ENCODE measurements around the gene PTTG1IP.

Gene PTTG1IP

GRCh38 chr21:44902268-44903049, 29.0 kb upstream of the PTTG1IP start:
- Histone ChIP-seq H3K9me3 (ENCODE audit: control insufficient read depth, low read length) (no peaks in the 10 kb centered on the region), H3K4me3 (ENCODE audit: insufficient read depth, low read depth, low read length, poor library complexity, severe bottlenecking) (no peak overlapping the region), H3K27ac (ENCODE audit: insufficient read depth, low read length, poor library complexity, severe bottlenecking) (no peak overlapping the region), H3K27me3 (replicated peaks; ENCODE audit: control insufficient read depth, insufficient read depth, low read length, poor library complexity, severe bottlenecking) (no peaks in the 10 kb centered on the region), H3K36me3 (ENCODE audit: control insufficient read depth, insufficient read depth, low read length) (peaks cover 99% of the 10 kb centered on the region), H3K4me1 (ENCODE audit: control insufficient read depth, insufficient read depth, low read length, poor library complexity, severe bottlenecking) (no peaks in the 10 kb centered on the region)
- no peak for DNase-seq

DNA sequence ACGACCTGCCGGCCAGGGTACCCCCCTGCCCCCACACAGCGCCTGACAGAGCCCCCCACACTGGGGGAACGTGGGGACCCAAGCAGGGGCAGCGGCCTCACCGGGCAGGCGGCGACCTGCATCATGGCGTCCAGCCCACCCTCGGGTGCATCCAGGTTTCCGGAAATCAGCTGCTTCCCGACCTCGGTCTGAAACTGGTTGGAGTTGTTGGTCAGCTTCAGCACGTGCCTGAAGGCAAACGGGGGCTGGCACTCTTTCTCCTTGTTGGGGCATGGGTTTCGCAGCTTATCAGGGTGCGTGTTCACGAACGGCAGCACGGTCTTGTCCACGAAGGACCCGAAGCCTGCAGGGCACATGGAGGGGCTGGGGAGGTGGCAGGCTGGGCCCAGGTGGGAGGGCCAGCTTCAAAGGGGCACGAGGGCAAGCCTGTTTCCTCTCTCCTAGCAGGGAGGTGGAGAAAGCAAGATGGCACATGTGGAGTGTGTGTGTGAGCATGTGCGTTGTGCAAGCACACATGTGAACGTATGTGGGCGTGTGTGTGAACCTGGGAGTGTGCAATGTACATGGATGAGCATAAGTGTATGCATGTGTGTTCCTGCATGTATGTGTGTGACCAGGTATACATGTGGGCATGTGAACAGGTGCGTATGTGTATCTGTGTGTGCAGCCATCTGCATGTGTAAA, 28.0 kb upstream of the PTTG1IP start:
- Histone ChIP-seq H3K27ac (ENCODE audit: insufficient read depth, low read length, poor library complexity, severe bottlenecking) (no peak overlapping the region), H3K27me3 (replicated peaks; ENCODE audit: control insufficient read depth, insufficient read depth, low read length, poor library complexity, severe bottlenecking) (no peaks in the 10 kb centered on the region), H3K4me3 (ENCODE audit: insufficient read depth, low read depth, low read length, poor library complexity, severe bottlenecking) (no peak overlapping the region), H3K4me1 (ENCODE audit: control insufficient read depth, insufficient read depth, low read length, poor library complexity, severe bottlenecking) (no peaks in the 10 kb centered on the region), H3K9me3 (ENCODE audit: control insufficient read depth, low read length) (no peaks in the 10 kb centered on the region), H3K36me3 (ENCODE audit: control insufficient read depth, insufficient read depth, low read length) (peaks cover 97% of the 10 kb centered on the region)
- no peak for DNase-seq

GRCh38 chr21:44900559-44901251, 27.2 kb upstream of the PTTG1IP start:
- Histone ChIP-seq H3K4me1 (ENCODE audit: control insufficient read depth, insufficient read depth, low read length, poor library complexity, severe bottlenecking) (no peaks in the 10 kb centered on the region), H3K4me3 (ENCODE audit: insufficient read depth, low read depth, low read length, poor library complexity, severe bottlenecking) (no peak overlapping the region), H3K36me3 (ENCODE audit: control insufficient read depth, insufficient read depth, low read length) (peaks cover 91% of the 10 kb centered on the region), H3K9me3 (ENCODE audit: control insufficient read depth, low read length) (no peaks in the 10 kb centered on the region), H3K27ac (ENCODE audit: insufficient read depth, low read length, poor library complexity, severe bottlenecking) (no peak overlapping the region), H3K27me3 (replicated peaks; ENCODE audit: control insufficient read depth, insufficient read depth, low read length, poor library complexity, severe bottlenecking) (no peaks in the 10 kb centered on the region)
- DNase-seq, result no peak

GRCh38 chr21:44899768-44900558, 26.5 kb upstream of the PTTG1IP start:
- H3K36me3 ChIP-seq (ENCODE audit: control insufficient read depth, insufficient read depth, low read length), result peaks cover 87% of the 10 kb centered on the region
- no peaks in the 10 kb centered on the region for H3K4me1 ChIP-seq (ENCODE audit: control insufficient read depth, insufficient read depth, low read length, poor library complexity, severe bottlenecking)
- no peaks in the 10 kb centered on the region for H3K27me3 ChIP-seq (replicated peaks; ENCODE audit: control insufficient read depth, insufficient read depth, low read length, poor library complexity, severe bottlenecking)
- H3K9me3 ChIP-seq (ENCODE audit: control insufficient read depth, low read length), result no peaks in the 10 kb centered on the region
- no peak overlapping the region for H3K4me3 ChIP-seq (ENCODE audit: insufficient read depth, low read depth, low read length, poor library complexity, severe bottlenecking)
- DNase-seq, result no peak
- H3K27ac ChIP-seq (ENCODE audit: insufficient read depth, low read length, poor library complexity, severe bottlenecking), result no peak overlapping the region

DNA sequence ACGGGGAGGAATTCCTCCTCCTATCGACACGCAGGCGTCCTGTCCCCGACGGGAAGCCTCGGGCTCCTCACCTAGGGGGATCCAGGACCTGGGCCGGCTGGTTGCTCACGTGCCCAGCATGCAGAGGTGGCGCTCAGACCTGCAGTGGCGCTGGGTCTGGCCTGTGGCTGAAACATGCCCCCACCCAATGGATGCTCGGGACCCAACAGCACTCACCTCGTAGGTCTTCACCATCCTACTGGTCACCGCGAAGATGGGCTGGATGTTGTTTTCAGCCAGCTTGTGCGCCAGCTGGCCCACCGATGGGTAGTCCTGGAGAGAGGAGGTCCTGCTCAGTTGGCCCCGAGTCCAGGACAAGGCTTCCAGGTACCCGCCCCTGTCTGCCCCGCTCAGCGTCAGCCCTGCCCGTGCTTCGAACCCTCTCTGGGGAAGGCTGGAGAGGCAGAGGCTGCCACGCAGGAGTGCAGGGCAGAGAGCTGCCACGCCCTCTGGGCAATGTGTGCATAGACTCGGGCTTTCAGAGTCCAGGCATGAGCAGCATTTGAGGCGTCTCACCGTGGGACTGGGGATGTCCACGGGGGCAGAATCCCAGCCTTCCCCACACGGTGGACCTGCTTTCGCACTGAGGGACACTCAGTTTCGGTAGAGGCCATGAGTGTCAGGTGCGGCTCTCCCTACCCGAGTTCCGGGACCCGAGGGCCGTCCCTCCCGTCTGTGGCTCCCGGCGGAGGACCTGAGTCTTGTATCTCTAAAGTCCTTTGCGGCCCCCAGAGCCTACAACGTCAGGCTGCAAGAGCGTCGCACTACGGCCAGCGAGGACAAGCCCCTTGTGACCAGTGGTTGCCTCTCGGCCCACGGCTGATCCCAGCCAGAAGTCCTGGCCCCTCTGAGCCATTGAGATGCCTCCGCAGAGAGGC, 25.6 kb upstream of the PTTG1IP start:
- Histone ChIP-seq H3K36me3 (ENCODE audit: control insufficient read depth, insufficient read depth, low read length) (peaks cover 87% of the 10 kb centered on the region), H3K27ac (ENCODE audit: insufficient read depth, low read length, poor library complexity, severe bottlenecking) (no peak overlapping the region), H3K27me3 (replicated peaks; ENCODE audit: control insufficient read depth, insufficient read depth, low read length, poor library complexity, severe bottlenecking) (no peaks in the 10 kb centered on the region), H3K4me1 (ENCODE audit: control insufficient read depth, insufficient read depth, low read length, poor library complexity, severe bottlenecking) (no peaks in the 10 kb centered on the region), H3K9me3 (ENCODE audit: control insufficient read depth, low read length) (no peaks in the 10 kb centered on the region), H3K4me3 (ENCODE audit: insufficient read depth, low read depth, low read length, poor library complexity, severe bottlenecking) (no peak overlapping the region)
- no peak for DNase-seq

GRCh38 chr21:44898011-44898488, 24.6 kb upstream of the PTTG1IP start:
- Histone ChIP-seq H3K4me3 (ENCODE audit: insufficient read depth, low read depth, low read length, poor library complexity, severe bottlenecking) (no peak overlapping the region), H3K27me3 (replicated peaks; ENCODE audit: control insufficient read depth, insufficient read depth, low read length, poor library complexity, severe bottlenecking) (no peaks in the 10 kb centered on the region), H3K36me3 (ENCODE audit: control insufficient read depth, insufficient read depth, low read length) (peaks cover 76% of the 10 kb centered on the region), H3K9me3 (ENCODE audit: control insufficient read depth, low read length) (no peaks in the 10 kb centered on the region), H3K4me1 (ENCODE audit: control insufficient read depth, insufficient read depth, low read length, poor library complexity, severe bottlenecking) (peaks cover 1% of the 10 kb centered on the region), H3K27ac (ENCODE audit: insufficient read depth, low read length, poor library complexity, severe bottlenecking) (no peak overlapping the region)
- DNase-seq, result no peak

DNA sequence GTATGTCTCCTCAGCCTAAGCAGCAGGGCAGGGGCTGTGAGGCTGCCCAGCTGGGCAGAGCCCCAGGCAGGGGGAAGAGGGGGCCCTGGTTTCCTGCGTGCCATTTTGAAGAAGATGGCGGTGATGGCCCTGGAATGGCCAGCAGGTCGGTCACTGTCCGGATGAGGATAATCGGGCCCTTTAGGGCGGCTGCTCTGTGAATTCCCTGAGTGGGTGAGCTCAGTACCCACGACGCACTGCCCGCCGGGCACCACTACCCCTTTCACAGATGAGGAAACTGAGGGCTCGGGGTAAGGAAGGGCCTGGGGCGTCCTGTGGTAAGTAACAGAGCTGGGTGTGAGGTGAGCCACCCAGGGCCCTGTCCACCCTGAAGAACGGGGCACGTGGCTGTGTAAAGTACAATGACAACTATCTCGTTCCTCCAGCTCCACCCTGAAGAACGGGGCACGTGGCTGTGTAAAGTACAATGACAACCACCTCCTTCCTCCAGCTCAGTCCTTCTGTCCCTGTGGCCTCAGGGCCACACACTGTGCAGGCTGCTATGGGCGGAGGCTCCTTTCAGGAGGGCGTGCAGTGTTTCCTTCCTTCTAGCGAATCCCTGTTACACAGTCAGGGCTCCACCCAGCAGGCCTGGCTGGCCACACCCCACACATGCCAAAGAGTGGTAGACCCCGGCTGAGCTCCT, 24.0 kb upstream of the PTTG1IP start:
- Histone ChIP-seq H3K4me1 (ENCODE audit: control insufficient read depth, insufficient read depth, low read length, poor library complexity, severe bottlenecking) (peaks cover 6% of the 10 kb centered on the region), H3K9me3 (ENCODE audit: control insufficient read depth, low read length) (no peaks in the 10 kb centered on the region), H3K27me3 (replicated peaks; ENCODE audit: control insufficient read depth, insufficient read depth, low read length, poor library complexity, severe bottlenecking) (no peaks in the 10 kb centered on the region), H3K36me3 (ENCODE audit: control insufficient read depth, insufficient read depth, low read length) (peaks cover 70% of the 10 kb centered on the region), H3K4me3 (ENCODE audit: insufficient read depth, low read depth, low read length, poor library complexity, severe bottlenecking) (no peak overlapping the region), H3K27ac (ENCODE audit: insufficient read depth, low read length, poor library complexity, severe bottlenecking) (no peak overlapping the region)
- DNase-seq, result no peak

GRCh38 chr21:44896561-44897286, 23.2 kb upstream of the PTTG1IP start:
- Histone ChIP-seq H3K9me3 (ENCODE audit: control insufficient read depth, low read length) (no peaks in the 10 kb centered on the region), H3K4me3 (ENCODE audit: insufficient read depth, low read depth, low read length, poor library complexity, severe bottlenecking) (no peak overlapping the region), H3K36me3 (ENCODE audit: control insufficient read depth, insufficient read depth, low read length) (peaks cover 65% of the 10 kb centered on the region), H3K27ac (ENCODE audit: insufficient read depth, low read length, poor library complexity, severe bottlenecking) (no peak overlapping the region), H3K27me3 (replicated peaks; ENCODE audit: control insufficient read depth, insufficient read depth, low read length, poor library complexity, severe bottlenecking) (no peaks in the 10 kb centered on the region), H3K4me1 (ENCODE audit: control insufficient read depth, insufficient read depth, low read length, poor library complexity, severe bottlenecking) (peaks cover 6% of the 10 kb centered on the region)
- DNase-seq, result no peak

Measured in effector memory CD4-positive, alpha-beta T cell (primary cell).